Retina (tissue), 1 donor: ENCODE results near the gene ATXN7L1.

ENCODE experiments used
- DNase-seq: peaks from one replicate; pipeline ENCODE4 v3.0.0-alpha.2; 2016

ATXN7L1 gene

GRCh38 chr7:105826143-105826542 lies 50.3 kb downstream of the ATXN7L1 start:
- DNase-seq, result no peak

GRCh38 chr7:105825371-105825770 lies 51.0 kb downstream of the ATXN7L1 start:
- DNase-seq, result no peak

GRCh38 chr7:105822806-105823205 lies 53.6 kb downstream of the ATXN7L1 start:
- no peak for DNase-seq

GRCh38 chr7:105821527-105821926 lies 54.9 kb downstream of the ATXN7L1 start:
- no peak for DNase-seq

GRCh38 chr7:105820363-105821066 lies 55.9 kb downstream of the ATXN7L1 start:
- no peak for DNase-seq

GRCh38 chr7:105819559-105819958 lies 56.8 kb downstream of the ATXN7L1 start:
- no peak for DNase-seq

GRCh38 chr7:105816954-105817615 lies 59.3 kb downstream of the ATXN7L1 start:
- no peak for DNase-seq

GRCh38 chr7:105816266-105816843 lies 60.0 kb downstream of the ATXN7L1 start:
- DNase-seq, result no peak

GRCh38 chr7:105815576-105815975 lies 60.8 kb downstream of the ATXN7L1 start:
- DNase-seq, result no peak

- no peak for DNase-seq
Observed at GRCh38 chr7:105814481-105814880, 61.9 kb downstream of the ATXN7L1 start.

GRCh38 chr7:105811189-105811847 lies 65.1 kb downstream of the ATXN7L1 start:
- no peak for DNase-seq

- DNase-seq, result no peak
Observed at GRCh38 chr7:105810556-105810955, 65.8 kb downstream of the ATXN7L1 start.

- DNase-seq, result no peak
Observed at GRCh38 chr7:105808703-105809590, 67.5 kb downstream of the ATXN7L1 start.

GRCh38 chr7:105808209-105808608 lies 68.2 kb downstream of the ATXN7L1 start:
- DNase-seq, result no peak

- no peak for DNase-seq
Observed at GRCh38 chr7:105807448-105807762, 69.0 kb downstream of the ATXN7L1 start.

- DNase-seq, result no peak
Observed at GRCh38 chr7:105806592-105807447, 69.6 kb downstream of the ATXN7L1 start.

GRCh38 chr7:105805447-105806019 lies 70.9 kb downstream of the ATXN7L1 start:
- no peak for DNase-seq

GRCh38 chr7:105803429-105803736 lies 73.0 kb downstream of the ATXN7L1 start:
- no peak for DNase-seq

GRCh38 chr7:105802604-105803428 lies 73.6 kb downstream of the ATXN7L1 start:
- no peak for DNase-seq

GRCh38 chr7:105800849-105801534 lies 75.4 kb downstream of the ATXN7L1 start:
- DNase-seq, result no peak
